ENCODE measurements around the gene CLPSL1. TPM values are rescaled to one million over a fixed set of nuclear protein-coding genes. Genes with fewer than 3 reads are reported as not detected.
A peak's percentile ranks its signal among the peaks of the same experiment; 100 is the strongest.

CLPSL1 gene
- total and polyA plus RNA-seq, 2 of the 13 experiments (the other 11 are each of a cell fraction or from before 2014, with no cell fraction given) = not detected

DNA sequence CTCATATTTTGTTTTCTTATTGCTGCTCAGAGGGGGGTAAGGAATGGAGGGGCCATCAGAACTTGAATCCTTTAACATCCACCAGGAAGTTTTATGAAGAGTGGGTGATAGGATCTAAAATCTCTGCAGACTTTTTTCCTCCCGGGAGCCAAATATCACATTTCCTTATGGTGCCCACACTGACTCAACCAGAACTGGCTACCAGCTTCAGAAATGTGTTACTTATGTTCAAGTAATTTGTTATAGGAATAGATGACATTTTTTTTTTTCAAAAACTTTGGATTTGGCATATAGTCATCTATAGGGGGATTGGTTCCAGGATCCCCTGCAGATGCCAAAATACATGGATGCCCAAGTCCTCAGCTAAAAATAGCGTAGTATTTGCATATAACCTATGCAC, 42.8 kb downstream of the CLPSL1 start (continued):
- no peak for TF ChIP-seq NFAT5 (CRISPR knock-in tag; IDR thresholded peaks at IDR 0.05)
- TF ChIP-seq CBX2 (IDR thresholded peaks at IDR 0.05; ENCODE audit: low read depth, low read length) = no peak
- TF ChIP-seq CBX2 (CRISPR knock-in tag; IDR thresholded peaks at IDR 0.05; ENCODE audit: low read depth) = no peak

- FAIRE-seq (no peak), ATAC-seq (no peak), DNase-seq (ENCODE audit: low spot score) (no peak)
- POLR2A ChIA-PET = no interaction called here
- 44% methylated on average over 5 of the region's 5 CpGs for WGBS (ENCODE audit: low lambda C conversion rate)
- BruUV-seq (replicated peaks) = no TSS peak
- Histone ChIP-seq H2AFZ (ENCODE audit: low read length) (peak overlapping the region; percentile 42), H3K79me2 (ENCODE audit: insufficient read depth, low read length) (no peaks in the 10 kb centered on the region), H3K4me1 (ENCODE audit: insufficient read depth, low read length) (peaks cover 11% of the 10 kb centered on the region; the same call in 1 of the 2 replicates), H3K27me3 (ENCODE audit: control insufficient read depth in 1 of 2, insufficient read depth in 2 of 2, low read length in 2 of 2) (no peaks in the 10 kb centered on the region), H3K36me3 (replicated peaks in 1 of 2; ENCODE audit: control insufficient read depth in 1 of 2, insufficient read depth in 2 of 2, low read length in 2 of 2) (no peaks in the 10 kb centered on the region), H3K9ac (ENCODE audit: insufficient read depth, low read depth, low read length) (no peak overlapping the region), H3K9me3 (ENCODE audit: low read length) (no peaks in the 10 kb centered on the region), H3K27ac (ENCODE audit: extremely low read length, insufficient read depth, low read length) (no peak overlapping the region), H3K4me3 (replicated peaks in 1 of 3; ENCODE audit: insufficient read depth in 1 of 3, low read depth in 2 of 3, low read length in 3 of 3) (no peak overlapping the region), H4K20me1 (ENCODE audit: insufficient read depth, low read length) (no peaks in the 10 kb centered on the region), H3K4me2 (ENCODE audit: low read depth, low read length) (no peak overlapping the region)
- intact Hi-C loops (cut with micrococcal nuclease; ENCODE audit: unreplicated experiment) (no loop called here), in situ Hi-C loops (cut with HindIII; ENCODE audit: extremely low pct_ligation_motif_present, low pct_unique_long_range_greater_than_20kb) (no loop called here)
- CTCF ChIA-PET (ENCODE audit: low intra/inter-chr PET ratio, low total read pairs) = no interaction called here
- TF ChIP-seq NR2F6 (IDR thresholded peaks at IDR 0.05) = no peak
- no peak for TF ChIP-seq NR2F6 (CRISPR knock-in tag; IDR thresholded peaks at IDR 0.05)
- TF ChIP-seq, protein P1, sequence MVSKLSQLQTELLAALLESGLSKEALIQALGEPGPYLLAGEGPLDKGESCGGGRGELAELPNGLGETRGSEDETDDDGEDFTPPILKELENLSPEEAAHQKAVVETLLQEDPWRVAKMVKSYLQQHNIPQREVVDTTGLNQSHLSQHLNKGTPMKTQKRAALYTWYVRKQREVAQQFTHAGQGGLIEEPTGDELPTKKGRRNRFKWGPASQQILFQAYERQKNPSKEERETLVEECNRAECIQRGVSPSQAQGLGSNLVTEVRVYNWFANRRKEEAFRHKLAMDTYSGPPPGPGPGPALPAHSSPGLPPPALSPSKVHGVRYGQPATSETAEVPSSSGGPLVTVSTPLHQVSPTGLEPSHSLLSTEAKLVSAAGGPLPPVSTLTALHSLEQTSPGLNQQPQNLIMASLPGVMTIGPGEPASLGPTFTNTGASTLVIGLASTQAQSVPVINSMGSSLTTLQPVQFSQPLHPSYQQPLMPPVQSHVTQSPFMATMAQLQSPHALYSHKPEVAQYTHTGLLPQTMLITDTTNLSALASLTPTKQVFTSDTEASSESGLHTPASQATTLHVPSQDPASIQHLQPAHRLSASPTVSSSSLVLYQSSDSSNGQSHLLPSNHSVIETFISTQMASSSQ (IDR thresholded peaks at IDR 0.05; ENCODE audit: low read depth) = no peak
- TF ChIP-seq, protein P1 (CRISPR knock-in tag; IDR thresholded peaks at IDR 0.05; ENCODE audit: borderline replicate concordance) = no peak
Measured at GRCh38 chr6:35824552-35825192, 43.9 kb downstream of the CLPSL1 start.
